Panc1 (cell line): ENCODE results near the gene CD8B. TPM values are rescaled to one million over a fixed set of nuclear protein-coding genes. Genes with fewer than 3 reads are reported as not detected.
"Not testable (repeated sequence)": the region's sequence is repeated elsewhere in the genome, so short reads cannot be mapped to it uniquely, and the experiment has no call there.

ENCODE experiments used
- ATAC-seq: fragments of 200-7000 bp; cut with Tn5 transposase; 2 replicates; pipeline ENCODE4 v1.9.1; 2020; ENCODE audit warnings: mild to moderate bottlenecking, moderate library complexity
- BruUV-seq: library from RNA; stranded (reverse); fragments of 400-500 nt; replicated peaks from 2 replicates; lab custom pipeline; 2021; lab: Mats Ljungman, UMichigan
- CTCF ChIA-PET: fragments of 300-600 bp; sonication (Branson Sonifier 250); formaldehyde crosslinking; loops from one replicate; lab custom pipeline; 2022; ENCODE audit warnings: antibody characterized with exemption; lab: Charles Lee
- POLR2A ChIA-PET: fragments of 300-600 bp; sonication (Branson Sonifier 250); formaldehyde crosslinking; loops from one replicate; lab custom pipeline; 2022; ENCODE audit warnings: antibody characterized with exemption; lab: Charles Lee
- DNase-seq: peaks from one replicate; pipeline ENCODE4 v3.0.0-alpha.2; 2010; ENCODE audit warnings: low read depth, low spot score
- H3K27ac ChIP-seq: 2 replicates; pipeline ENCODE4 v1.5.1; 2011; ENCODE audit warnings: mild to moderate bottlenecking, low read length, inconsistent platforms
- H3K27me3 ChIP-seq: fragments of 200-500 bp; sonication (Bioruptor generic); 2 replicates; pipeline ENCODE4 v1.6.0; 2014; ENCODE audit warnings: low read length, inconsistent platforms; ENCODE audit not compliant: control insufficient read depth, insufficient read depth
- H3K36me3 ChIP-seq: fragments of 200-500 bp; sonication (Bioruptor generic); 2 replicates; pipeline ENCODE4 v1.5.1; 2014; ENCODE audit warnings: inconsistent platforms, mild to moderate bottlenecking, low read length, moderate library complexity; ENCODE audit not compliant: control insufficient read depth, insufficient read depth
- H3K4me1 ChIP-seq: 2 replicates; pipeline ENCODE4 v1.5.1; 2011; ENCODE audit warnings: inconsistent platforms, mild to moderate bottlenecking, low read length, moderate library complexity; ENCODE audit not compliant: control insufficient read depth, insufficient read depth
- H3K4me3 ChIP-seq, 2 experiments: 2 replicates each; pipeline ENCODE4 v1.5.1; 2011 to 2012; ENCODE audit warnings: low read depth in 2 of 2, low read length in 2 of 2, mild to moderate bottlenecking in 2 of 2, inconsistent platforms in 1 of 2, moderate library complexity in 1 of 2
- H3K9me3 ChIP-seq: fragments of 200-500 bp; sonication (Bioruptor generic); 2 replicates; pipeline ENCODE4 v1.5.1; 2014; ENCODE audit warnings: low read depth, mild to moderate bottlenecking, inconsistent platforms, low read length, moderate library complexity; ENCODE audit not compliant: control insufficient read depth, insufficient read depth
- in situ Hi-C: cut with HindIII; loops from 2 replicates; pipeline ENCODE4 v1.10.0; 2016; ENCODE audit warnings: low sequenced_read_pairs, low pct_unique_long_range_greater_than_20kb
- intact Hi-C: fragments of 100-400 bp; cut with micrococcal nuclease; formaldehyde crosslinking; loops from one replicate; pipeline ENCODE4 v1.10.0; 2022; ENCODE audit not compliant: unreplicated experiment
- total RNA-seq: library from RNA; stranded (reverse); gene quantifications from one replicate; pipeline ENCODE4 v1.2.1, GENCODE V29; 2021; ENCODE audit not compliant: unreplicated experiment

CD8B gene
- total RNA-seq, 1 experiment from 2014 or later: not detected

GRCh38 chr2:86870941-86871340 lies 9.3 kb upstream of the CD8B start:
- POLR2A ChIA-PET, BruUV-seq, H3K4me1 ChIP-seq, H3K9me3 ChIP-seq, H3K4me3 ChIP-seq, H3K27ac ChIP-seq, CTCF ChIA-PET, intact Hi-C loops, DNase-seq, in situ Hi-C loops, H3K27me3 ChIP-seq, ATAC-seq, H3K36me3 ChIP-seq: not testable (repeated sequence)

GRCh38 chr2:86868895-86869468 lies 7.3 kb upstream of the CD8B start:
- DNase-seq, ATAC-seq, H3K4me1 ChIP-seq, H3K36me3 ChIP-seq, BruUV-seq, H3K9me3 ChIP-seq, in situ Hi-C loops, intact Hi-C loops, POLR2A ChIA-PET, H3K4me3 ChIP-seq, H3K27me3 ChIP-seq, H3K27ac ChIP-seq, CTCF ChIA-PET: not testable (repeated sequence)

GRCh38 chr2:86862380-86862703 lies 656 bp upstream of the CD8B start:
- POLR2A ChIA-PET, H3K27ac ChIP-seq, H3K4me3 ChIP-seq, H3K36me3 ChIP-seq, intact Hi-C loops, H3K9me3 ChIP-seq, H3K27me3 ChIP-seq, ATAC-seq, H3K4me1 ChIP-seq, BruUV-seq, CTCF ChIA-PET, DNase-seq, in situ Hi-C loops: not testable (repeated sequence)

- BruUV-seq, DNase-seq, POLR2A ChIA-PET, in situ Hi-C loops, H3K36me3 ChIP-seq, ATAC-seq, intact Hi-C loops, CTCF ChIA-PET, H3K27ac ChIP-seq, H3K4me3 ChIP-seq, H3K4me1 ChIP-seq, H3K27me3 ChIP-seq, H3K9me3 ChIP-seq: not testable (repeated sequence)
Measured at GRCh38 chr2:86861175-86861574, 511 bp downstream of the CD8B start.

GRCh38 chr2:86860573-86860972 lies 1.1 kb downstream of the CD8B start:
- H3K27me3 ChIP-seq, BruUV-seq, H3K27ac ChIP-seq, intact Hi-C loops, H3K9me3 ChIP-seq, DNase-seq, in situ Hi-C loops, H3K36me3 ChIP-seq, ATAC-seq, H3K4me1 ChIP-seq, CTCF ChIA-PET, POLR2A ChIA-PET, H3K4me3 ChIP-seq: not testable (repeated sequence)

GRCh38 chr2:86857688-86858087 lies 4.0 kb downstream of the CD8B start:
- CTCF ChIA-PET, H3K4me1 ChIP-seq, H3K9me3 ChIP-seq, DNase-seq, in situ Hi-C loops, ATAC-seq, intact Hi-C loops, H3K27me3 ChIP-seq, POLR2A ChIA-PET, H3K36me3 ChIP-seq, BruUV-seq, H3K27ac ChIP-seq, H3K4me3 ChIP-seq: not testable (repeated sequence)

- H3K4me3 ChIP-seq, H3K27ac ChIP-seq, in situ Hi-C loops, H3K27me3 ChIP-seq, BruUV-seq, POLR2A ChIA-PET, ATAC-seq, CTCF ChIA-PET, H3K4me1 ChIP-seq, intact Hi-C loops, H3K9me3 ChIP-seq, DNase-seq, H3K36me3 ChIP-seq: not testable (repeated sequence)
Measured at GRCh38 chr2:86856498-86856897, 5.2 kb downstream of the CD8B start.

- CTCF ChIA-PET, POLR2A ChIA-PET: not testable (repeated sequence)
Measured at GRCh38 chr2:86855981-86856380, 5.7 kb downstream of the CD8B start.

More at GRCh38 chr2:86855981-86856380, 5.7 kb downstream of the CD8B start:
- intact Hi-C loops, H3K36me3 ChIP-seq, H3K9me3 ChIP-seq, BruUV-seq, ATAC-seq, H3K27me3 ChIP-seq, DNase-seq, H3K4me1 ChIP-seq, H3K4me3 ChIP-seq, in situ Hi-C loops, H3K27ac ChIP-seq: not testable (repeated sequence)
